MV-4-11 (cell line): Measurements from ENCODE around the gene ONECUT3.

Experiments
- DNase-seq: peaks from one replicate; lab custom pipeline; 2025; lab: John Stamatoyannopoulos, UW

Gene ONECUT3

GRCh38 chr19:1739960-1740629 lies 13.2 kb upstream of the ONECUT3 start:
- DNase-seq, result no peak

- DNase-seq, result no peak
These were observed 10.2 kb upstream of the ONECUT3 start for GRCh38 chr19:1742989-1743696.

- no peak for DNase-seq
These were observed 9.1 kb upstream of the ONECUT3 start for GRCh38 chr19:1744133-1744665.

GRCh38 chr19:1744822-1745563 lies 8.3 kb upstream of the ONECUT3 start:
- DNase-seq, result no peak

GRCh38 chr19:1745589-1746031 lies 7.7 kb upstream of the ONECUT3 start:
- no peak for DNase-seq

GRCh38 chr19:1746401-1747284 lies 6.7 kb upstream of the ONECUT3 start:
- DNase-seq, result no peak

- DNase-seq, result no peak
These were observed 5.8 kb upstream of the ONECUT3 start for GRCh38 chr19:1747285-1748114.

- no peak for DNase-seq
These were observed 5.0 kb upstream of the ONECUT3 start for GRCh38 chr19:1748115-1748872.

- DNase-seq, result no peak
These were observed 4.4 kb upstream of the ONECUT3 start for GRCh38 chr19:1748873-1749341.

- DNase-seq, result no peak
These were observed 3.6 kb upstream of the ONECUT3 start for GRCh38 chr19:1749373-1750342.

GRCh38 chr19:1750343-1751021 lies 2.8 kb upstream of the ONECUT3 start:
- DNase-seq, result no peak

- DNase-seq, result no peak
These were observed 1.8 kb upstream of the ONECUT3 start for GRCh38 chr19:1751367-1752008.

GRCh38 chr19:1752009-1752756 lies 1.1 kb upstream of the ONECUT3 start:
- DNase-seq, result peak; percentile 51

- DNase-seq, result no peak
These were observed 821 bp downstream of the ONECUT3 start for GRCh38 chr19:1754018-1754635.

GRCh38 chr19:1754636-1755466 lies 1.5 kb downstream of the ONECUT3 start:
- DNase-seq, result no peak
